ENCODE results near the gene TTLL10. TPM values are rescaled to one million over a fixed set of nuclear protein-coding genes. Genes with fewer than 3 reads are reported as not detected.

Gene TTLL10
- total RNA-seq, 2 experiments from 2014 or later: not detected

- no peaks in the 10 kb centered on the region for H3K27me3 Mint-ChIP-seq
- peak overlapping the region; percentile 31 for H3K4me3 Mint-ChIP-seq
- CTCF ChIA-PET: interaction anchor here (1.6 kb wide), 1 partner anchor 36 kb away, joined by 7 read pairs; no protein-coding TSS in a partner anchor
- H3K4me1 Mint-ChIP-seq (ENCODE audit: low read depth): peaks cover 2% of the 10 kb centered on the region
- ATAC-seq: peak; percentile 72
- intact Hi-C loops (cut with micrococcal nuclease): no loop called here
- TF ChIP-seq CTCF (IDR thresholded peaks at IDR 0.05): no peak
- no peak overlapping the region for H3K27ac Mint-ChIP-seq
- no peak for DNase-seq
- POLR2A ChIA-PET: interaction anchor here (1.1 to 1.5 kb wide), 2 partner anchors 10 to 50 kb away, joined by 3 read pairs; no protein-coding TSS in a partner anchor
- peaks cover 5% of the 10 kb centered on the region for H3K9me3 Mint-ChIP-seq
- H3K36me3 Mint-ChIP-seq (ENCODE audit: low read depth): no peaks in the 10 kb centered on the region
Observed at GRCh38 chr1:1157914-1158710, 15.6 kb upstream of the TTLL10 start.

DNA sequence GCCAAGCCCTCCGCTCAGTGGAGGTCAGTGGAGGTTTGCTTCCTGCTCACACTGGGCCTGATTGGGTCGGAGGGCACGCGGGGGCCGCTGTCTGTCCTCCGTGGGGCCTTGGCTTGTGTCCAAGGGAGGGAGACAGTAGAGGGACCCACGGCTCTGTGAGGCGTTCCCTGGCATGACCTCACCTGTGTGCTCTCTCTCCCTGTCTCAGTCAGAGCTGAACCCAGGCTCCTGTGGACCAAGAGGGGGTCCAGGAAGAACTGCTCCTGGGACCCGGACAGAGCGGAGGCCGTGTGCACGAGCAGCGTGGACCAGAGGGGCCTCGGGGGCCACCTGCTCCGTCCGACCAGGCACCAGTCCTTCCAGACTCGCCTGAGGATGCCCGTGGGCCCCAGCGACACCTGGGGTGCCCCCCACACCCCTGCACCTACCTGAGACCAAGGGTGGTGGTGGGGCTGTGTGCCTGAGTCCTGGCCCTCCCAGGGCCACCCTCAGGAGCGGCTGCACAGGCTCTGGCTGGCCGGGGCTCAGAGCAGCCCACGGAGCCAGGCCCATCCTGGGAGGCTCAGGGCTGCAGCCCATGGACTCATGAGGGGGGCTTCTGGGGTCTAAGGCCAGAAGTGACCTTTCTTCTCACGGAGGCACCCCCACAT lies 13.3 kb upstream of the TTLL10 start:
- ChIA-PET CTCF (interaction anchor here (1.1 kb wide), 1 partner anchor 38 kb away, joined by 3 read pairs; no protein-coding TSS in a partner anchor), POLR2A (interaction anchor here (0.6 to 1.4 kb wide), 2 partner anchors 11 to 12 kb away, joined by 3 read pairs; no protein-coding TSS in a partner anchor)
- Mint-ChIP-seq H3K4me1 (ENCODE audit: low read depth) (peaks cover 2% of the 10 kb centered on the region), H3K27ac (no peak overlapping the region), H3K4me3 (no peak overlapping the region), H3K9me3 (no peaks in the 10 kb centered on the region), H3K27me3 (no peaks in the 10 kb centered on the region), H3K36me3 (ENCODE audit: low read depth) (no peaks in the 10 kb centered on the region)
- intact Hi-C loops (cut with micrococcal nuclease): no loop called here
- DNase-seq (no peak), ATAC-seq (no peak)
- TF ChIP-seq CTCF (IDR thresholded peaks at IDR 0.05): no peak

DNA sequence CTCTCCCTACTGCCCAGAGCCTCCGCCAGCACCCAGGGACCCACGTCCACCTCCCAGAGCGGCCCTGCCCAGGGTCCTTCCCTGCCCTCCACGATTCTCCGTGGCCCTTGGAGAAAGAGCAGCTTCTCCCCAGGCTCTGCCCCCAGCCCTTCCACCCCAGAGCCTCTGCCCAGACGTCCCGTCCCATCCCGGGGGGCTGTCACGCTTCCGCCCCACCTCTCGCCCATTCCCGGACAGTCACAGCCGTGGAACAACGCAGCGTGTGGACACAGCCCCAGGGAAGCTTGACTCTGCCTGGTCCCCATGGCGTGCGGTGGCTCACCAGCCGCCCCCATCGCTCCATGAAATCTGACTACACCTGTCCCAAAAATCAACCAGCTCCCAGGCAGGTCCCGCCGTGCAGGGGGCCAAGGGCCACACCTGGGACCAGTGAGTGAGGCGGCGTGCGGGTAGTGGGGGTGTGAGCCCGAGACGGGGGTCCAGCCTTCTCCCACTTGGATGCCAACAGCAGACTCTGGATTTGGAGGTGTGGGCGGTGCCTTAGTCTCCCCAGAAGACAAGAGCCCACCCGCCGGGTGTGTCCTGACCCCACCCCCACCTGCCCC lies 12.5 kb upstream of the TTLL10 start:
- ATAC-seq: no peak
- peaks cover 2% of the 10 kb centered on the region for H3K4me1 Mint-ChIP-seq (ENCODE audit: low read depth)
- no peak for DNase-seq
- ChIA-PET CTCF (interaction anchor here (1.1 kb wide), 1 partner anchor 38 kb away, joined by 3 read pairs; no protein-coding TSS in a partner anchor), POLR2A (interaction anchor here (0.6 kb wide), 1 partner anchor 11 kb away, joined by 3 read pairs; no protein-coding TSS in a partner anchor)
- H3K9me3 Mint-ChIP-seq: no peaks in the 10 kb centered on the region
- TF ChIP-seq CTCF (IDR thresholded peaks at IDR 0.05): no peak
- intact Hi-C loops (cut with micrococcal nuclease): no loop called here
- H3K4me3 Mint-ChIP-seq: no peak overlapping the region
- H3K36me3 Mint-ChIP-seq (ENCODE audit: low read depth): no peaks in the 10 kb centered on the region
- H3K27ac Mint-ChIP-seq: no peak overlapping the region
- H3K27me3 Mint-ChIP-seq: no peaks in the 10 kb centered on the region

GRCh38 chr1:1161683-1162079 lies 12.0 kb upstream of the TTLL10 start:
- no peak for DNase-seq
- H3K36me3 Mint-ChIP-seq (ENCODE audit: low read depth): no peaks in the 10 kb centered on the region
- POLR2A ChIA-PET: no interaction called here
- TF ChIP-seq CTCF (IDR thresholded peaks at IDR 0.05): no peak
- CTCF ChIA-PET: no interaction called here
- intact Hi-C loops (cut with micrococcal nuclease): no loop called here
- ATAC-seq: no peak
- no peaks in the 10 kb centered on the region for H3K9me3 Mint-ChIP-seq
- H3K27me3 Mint-ChIP-seq: no peaks in the 10 kb centered on the region
- no peak overlapping the region for H3K27ac Mint-ChIP-seq
- peaks cover 2% of the 10 kb centered on the region for H3K4me1 Mint-ChIP-seq (ENCODE audit: low read depth)
- no peak overlapping the region for H3K4me3 Mint-ChIP-seq

Measured in activated CD8-positive, alpha-beta T cell treated with anti-CD3 and anti-CD28 coated beads for 36 hours (primary cell).